HG03442 (cell line): ENCODE data around the gene ATG9B.
"Not testable (repeated sequence)": the region's sequence is repeated elsewhere in the genome, so short reads cannot be mapped to it uniquely, and the experiment has no call there.

Experiments
- ATAC-seq: cut with Tn5 transposase; IDR thresholded peaks from one replicate; pipeline ENCODE4 v1.9.1; 2021; ENCODE audit warnings: mild to moderate bottlenecking, moderate library complexity; ENCODE audit not compliant: unreplicated experiment

ATG9B gene

GRCh38 chr7:151018421-151019129 lies 5.7 kb downstream of the ATG9B start:
- ATAC-seq, result no peak

DNA sequence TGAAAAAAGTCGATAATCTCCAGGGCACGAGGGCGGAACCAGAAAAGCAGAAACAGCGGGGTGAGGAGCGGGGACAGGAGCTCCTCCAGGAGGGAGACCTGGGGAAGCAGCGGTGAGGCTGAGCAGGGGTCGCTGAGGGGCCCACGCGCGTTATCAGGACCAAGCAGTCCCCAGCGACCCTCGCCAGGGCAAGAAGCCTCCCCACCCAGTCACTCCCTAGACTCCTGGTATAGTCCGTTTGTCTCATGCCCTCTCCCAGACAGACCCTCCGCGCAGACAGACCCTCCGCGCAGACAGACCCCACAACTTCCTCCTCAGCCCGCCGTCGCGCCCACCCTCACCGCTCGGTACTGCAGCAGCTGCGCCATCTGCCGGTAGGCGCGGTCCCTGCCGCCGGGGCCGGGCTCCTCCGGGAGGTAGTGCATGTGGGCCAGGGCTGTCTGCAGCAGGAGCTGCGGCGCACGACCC lies 6.3 kb downstream of the ATG9B start:
- ATAC-seq, result peak; percentile 54

GRCh38 chr7:151017370-151017952 lies 6.8 kb downstream of the ATG9B start:
- ATAC-seq, result no peak

DNA sequence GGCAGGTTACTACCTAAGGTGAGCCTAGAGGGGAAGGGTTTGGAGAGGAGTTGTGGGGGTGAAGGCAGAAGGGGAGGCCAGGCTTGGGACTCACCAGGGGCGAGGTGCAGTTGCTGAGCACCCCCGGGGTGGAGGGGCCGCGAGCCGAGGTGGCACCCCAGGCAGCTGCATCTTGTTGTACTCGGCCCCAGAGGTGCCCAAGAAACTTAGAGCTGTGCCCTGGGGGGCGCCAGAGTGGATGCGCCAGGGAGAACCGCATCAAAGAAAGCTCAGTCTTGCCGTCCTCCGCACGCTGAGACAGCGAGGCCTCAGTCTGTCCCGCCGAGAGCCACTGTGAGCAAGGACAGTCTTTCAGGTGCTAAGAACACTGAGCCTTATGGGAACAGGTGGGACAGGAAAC lies 7.4 kb downstream of the ATG9B start:
- no peak for ATAC-seq

DNA sequence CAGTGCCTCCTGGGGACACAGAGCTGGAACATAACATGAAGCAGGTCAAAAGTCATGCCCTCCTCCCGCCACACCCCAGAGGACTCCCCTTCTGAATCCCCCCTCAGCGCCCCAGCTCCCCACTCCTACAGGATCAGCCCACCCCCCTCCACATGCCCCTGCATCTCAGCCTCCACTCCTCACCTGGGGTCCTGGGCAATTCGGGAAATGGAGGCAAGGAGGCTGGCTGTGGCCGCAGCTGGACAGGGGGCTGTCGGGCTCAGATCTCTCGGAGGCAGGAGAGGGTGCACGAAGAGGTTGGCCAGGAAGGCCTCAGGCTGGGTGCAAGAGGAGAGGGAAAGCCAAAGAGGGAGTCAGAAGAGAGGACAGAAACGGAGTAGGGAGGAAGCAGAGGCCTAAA lies 7.8 kb downstream of the ATG9B start:
- no peak for ATAC-seq

DNA sequence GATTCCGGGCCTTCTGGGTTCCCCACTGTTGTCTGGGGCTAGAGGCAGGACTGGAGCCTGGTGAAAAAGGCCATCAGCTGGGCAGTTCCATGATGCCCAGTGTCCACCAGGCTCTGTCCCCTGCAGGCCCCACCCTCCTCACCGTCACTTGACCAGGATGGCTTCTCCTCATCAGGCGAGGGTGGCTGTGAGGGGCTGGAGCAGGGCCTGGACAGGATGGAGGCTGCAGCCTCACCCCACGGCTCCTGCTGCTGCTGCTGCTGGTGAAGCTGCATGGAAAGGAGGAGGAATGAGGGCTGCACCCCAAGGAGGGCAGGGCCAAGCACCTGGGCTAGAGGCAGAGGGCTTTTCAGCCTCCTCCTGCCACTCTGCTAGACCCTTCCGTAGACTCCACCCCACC lies 8.3 kb downstream of the ATG9B start:
- ATAC-seq, result no peak

GRCh38 chr7:151014950-151015349 lies 9.3 kb downstream of the ATG9B start:
- ATAC-seq, result no peak

- peak; percentile 44 for ATAC-seq
Measured at GRCh38 chr7:151013733-151014497, 10.4 kb downstream of the ATG9B start.

GRCh38 chr7:151013356-151013732 lies 10.9 kb downstream of the ATG9B start:
- no peak for ATAC-seq

GRCh38 chr7:151012911-151013347 lies 11.4 kb downstream of the ATG9B start:
- ATAC-seq, result no peak

DNA sequence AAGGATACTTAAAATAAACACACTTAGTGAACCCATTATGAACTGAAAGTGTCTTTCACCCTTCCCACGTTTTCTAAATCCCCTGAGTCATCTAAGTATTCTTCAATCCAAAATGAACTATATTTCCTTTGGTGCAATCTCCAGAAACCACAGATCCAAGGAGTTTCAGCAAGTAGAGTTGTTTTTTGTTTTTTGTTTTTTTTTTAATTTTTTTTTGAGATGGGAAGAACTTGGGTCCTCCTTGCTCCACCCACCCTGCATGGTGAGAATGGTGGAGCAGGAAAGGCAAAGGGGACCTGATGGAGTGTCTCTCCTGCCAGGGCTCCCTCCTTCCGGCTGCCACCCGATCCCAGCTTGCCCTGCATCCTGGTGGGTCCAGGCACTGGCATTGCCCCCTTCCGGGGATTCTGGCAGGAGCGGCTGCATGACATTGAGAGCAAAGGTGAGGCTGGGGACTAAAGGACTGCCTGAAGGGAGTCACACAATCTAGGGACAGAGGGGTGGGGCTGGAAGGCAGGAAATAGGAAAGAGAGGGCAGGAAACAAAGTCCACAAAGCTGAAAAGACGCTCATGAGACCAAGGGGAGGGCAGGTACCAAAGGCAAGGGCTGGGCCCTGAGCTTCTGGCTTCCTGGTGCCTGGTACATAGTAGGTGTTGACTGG lies 12.1 kb downstream of the ATG9B start:
- ATAC-seq, result no peak

DNA sequence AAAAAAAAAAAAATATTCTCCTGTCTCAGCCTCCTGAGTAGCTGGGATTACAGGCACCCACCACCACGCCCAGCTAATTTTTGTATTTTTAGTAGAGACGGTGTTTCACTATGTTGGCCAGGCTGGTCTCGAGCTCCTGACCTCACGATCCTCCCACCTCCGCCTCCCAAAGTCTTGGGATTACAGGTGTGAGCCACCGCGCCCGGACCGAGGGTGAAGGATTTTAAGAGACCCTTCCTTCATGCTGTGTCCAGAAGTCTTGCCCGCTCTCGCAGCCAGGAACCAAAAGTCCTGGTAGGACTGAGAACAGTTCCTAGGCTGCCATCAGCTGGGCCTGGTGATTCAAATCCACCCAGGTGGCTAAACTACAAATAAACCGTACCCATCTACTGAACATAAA lies 12.7 kb downstream of the ATG9B start:
- ATAC-seq, result not testable (repeated sequence)

DNA sequence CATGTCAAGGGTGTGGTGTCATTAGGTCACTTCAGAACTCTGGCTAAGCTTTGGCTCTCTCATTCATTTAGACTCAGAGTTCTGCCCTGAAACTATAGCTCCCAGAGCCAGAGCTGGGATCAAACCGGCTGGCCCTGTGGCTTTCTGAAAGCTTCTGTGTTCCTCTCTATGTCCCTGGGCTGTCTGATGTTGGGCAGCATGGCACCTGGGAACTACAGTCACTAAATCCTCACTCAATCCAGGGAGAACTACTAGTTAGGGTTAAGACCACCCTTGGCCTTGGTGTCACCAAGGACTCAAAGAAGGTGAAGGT lies 13.2 kb downstream of the ATG9B start:
- ATAC-seq, result no peak

- no peak for ATAC-seq
Measured at GRCh38 chr7:151010307-151011096, 13.8 kb downstream of the ATG9B start.

DNA sequence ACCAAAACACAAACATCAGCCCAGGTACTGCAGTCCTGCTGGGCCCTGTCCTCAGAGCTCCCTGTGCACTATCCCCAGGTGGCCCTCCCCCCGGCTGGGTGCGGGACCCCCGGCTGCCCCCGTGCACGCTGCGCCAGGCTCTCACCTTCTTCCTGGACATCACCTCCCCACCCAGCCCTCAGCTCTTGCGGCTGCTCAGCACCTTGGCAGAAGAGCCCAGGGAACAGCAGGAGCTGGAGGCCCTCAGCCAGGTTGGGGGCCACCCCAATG lies 14.3 kb downstream of the ATG9B start:
- no peak for ATAC-seq

GRCh38 chr7:151009327-151010036 lies 14.8 kb downstream of the ATG9B start:
- no peak for ATAC-seq

DNA sequence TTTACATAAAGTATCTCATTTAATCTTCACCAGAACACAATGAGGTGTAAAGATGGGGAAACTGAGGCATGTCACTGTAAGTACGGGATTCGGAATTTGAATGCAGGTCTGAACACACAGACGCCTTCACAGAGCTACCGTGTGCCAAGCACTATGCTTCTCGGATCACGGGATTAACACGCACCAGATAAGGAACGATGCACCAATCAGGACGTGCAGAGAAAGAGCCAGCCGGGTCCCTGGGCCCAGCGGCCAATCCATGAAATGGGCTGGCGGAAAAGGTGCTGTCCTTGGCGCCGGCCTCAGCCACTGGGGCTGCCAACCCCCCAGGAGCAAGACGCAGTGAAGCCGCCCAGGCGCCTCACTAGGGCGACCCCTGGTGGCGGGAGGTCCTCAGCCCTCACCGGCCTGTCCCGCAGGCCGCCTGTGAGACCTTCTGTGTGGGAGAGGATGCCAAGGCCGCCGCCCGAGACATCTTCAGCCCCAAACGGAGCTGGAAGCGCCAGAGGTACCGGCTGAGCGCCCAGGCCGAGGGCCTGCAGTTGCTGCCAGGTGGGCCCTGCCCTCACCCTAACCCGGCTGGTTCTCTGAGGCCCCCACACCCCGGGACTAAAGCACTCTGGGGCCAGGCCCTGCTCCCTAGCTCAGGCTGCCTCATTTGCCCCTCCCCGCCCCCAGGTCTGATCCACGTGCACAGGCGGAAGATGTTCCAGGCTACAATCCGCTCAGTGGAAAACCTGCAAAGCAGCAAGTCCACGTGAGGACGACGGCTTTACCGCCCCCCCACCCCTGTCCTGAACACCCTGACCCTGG lies 15.6 kb downstream of the ATG9B start:
- ATAC-seq, result peak; percentile 83

- ATAC-seq, result no peak
Measured at GRCh38 chr7:151008143-151008510, 16.2 kb downstream of the ATG9B start.

DNA sequence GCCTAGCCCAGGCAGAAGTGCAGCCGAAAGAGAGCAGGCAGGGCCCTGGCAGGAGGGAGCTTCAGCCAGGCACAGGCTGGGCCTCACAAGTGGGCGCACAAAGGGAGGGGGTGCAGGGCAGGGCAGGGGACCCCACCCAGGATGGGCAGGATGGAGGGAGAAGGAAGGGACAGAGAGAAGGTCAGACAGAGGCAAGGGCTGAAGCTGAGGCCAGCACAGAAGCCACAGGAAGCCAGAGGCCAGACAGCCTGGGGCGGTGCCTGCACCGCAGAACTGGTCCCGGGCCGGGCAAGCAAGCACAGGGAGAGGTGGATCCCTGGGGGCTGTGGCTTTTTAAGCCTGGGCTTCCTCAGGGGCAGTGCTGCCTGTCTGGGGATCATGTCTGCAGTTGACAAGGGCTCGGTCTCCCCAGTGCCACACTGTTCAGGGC lies 16.8 kb downstream of the ATG9B start:
- no peak for ATAC-seq
